ENCODE data around the gene SH2B3.

Gene SH2B3

GRCh38 chr12:111429828-111430432 lies 24.2 kb downstream of the SH2B3 start:
- no peak for DNase-seq

DNA sequence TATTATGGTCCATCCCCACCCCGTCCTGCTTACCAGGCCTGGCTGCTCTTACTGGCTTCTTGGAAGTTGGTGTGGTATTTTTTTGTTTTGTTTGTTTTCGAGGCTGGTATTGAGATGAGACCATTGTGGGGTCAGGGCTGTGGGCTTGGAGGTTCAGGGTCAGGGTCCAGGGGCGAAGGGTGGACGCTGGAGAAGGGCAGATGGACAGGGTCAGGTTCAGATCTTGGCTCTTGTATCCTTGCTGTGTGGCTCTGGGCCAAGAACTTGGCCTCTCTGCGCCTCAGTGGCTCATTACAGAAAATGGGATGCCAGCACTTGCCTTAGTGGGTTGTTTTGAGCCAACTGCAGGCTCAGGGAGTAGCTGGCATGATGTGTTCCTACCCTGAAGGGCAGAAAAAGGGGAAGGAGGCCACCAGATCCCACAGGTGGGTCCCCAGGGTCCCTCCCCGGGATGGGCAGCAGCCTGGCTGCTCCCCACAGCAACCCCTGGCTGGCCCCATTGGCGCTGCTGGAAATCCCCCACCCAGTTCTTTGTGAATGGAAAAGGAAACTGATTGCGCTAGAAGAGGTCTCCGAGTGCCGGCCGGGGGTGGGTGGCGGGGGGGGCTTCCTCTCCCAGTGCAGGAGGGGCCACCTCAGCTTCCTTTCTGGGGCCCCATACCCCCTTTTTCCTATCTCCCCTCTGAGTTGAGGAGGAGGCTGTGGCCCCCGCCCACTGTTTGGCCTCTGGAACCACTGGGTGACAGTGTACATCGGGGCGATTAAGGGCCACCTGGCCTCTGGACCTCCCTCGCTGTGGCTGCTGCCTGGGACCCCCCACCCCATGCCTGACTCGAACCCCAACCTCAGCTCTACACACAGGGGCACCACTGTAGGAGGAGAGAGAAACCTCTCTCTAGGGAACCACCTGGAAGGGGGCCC lies 25.0 kb downstream of the SH2B3 start:
- no peak for DNase-seq

GRCh38 chr12:111431772-111432171 lies 26.0 kb downstream of the SH2B3 start:
- no peak for DNase-seq

DNA sequence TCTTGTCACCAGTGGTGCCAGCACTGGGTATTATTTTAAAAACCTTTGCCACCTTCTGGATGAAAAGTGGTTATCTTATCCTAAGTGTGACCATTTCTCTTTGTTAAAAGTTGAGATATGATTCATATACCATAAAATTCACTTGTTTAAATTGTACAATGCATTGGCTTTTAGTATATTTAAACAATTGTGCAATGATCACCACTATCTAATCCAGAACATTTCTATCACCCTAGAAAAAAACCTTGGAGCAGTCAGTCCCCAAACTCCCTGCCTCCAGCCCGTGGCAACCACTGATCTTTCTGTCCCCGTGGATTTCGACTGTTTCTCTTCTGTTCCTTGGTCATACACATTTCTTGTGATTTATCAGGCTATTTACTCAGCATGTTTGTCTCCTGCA lies 28.3 kb downstream of the SH2B3 start:
- no peak for DNase-seq

DNA sequence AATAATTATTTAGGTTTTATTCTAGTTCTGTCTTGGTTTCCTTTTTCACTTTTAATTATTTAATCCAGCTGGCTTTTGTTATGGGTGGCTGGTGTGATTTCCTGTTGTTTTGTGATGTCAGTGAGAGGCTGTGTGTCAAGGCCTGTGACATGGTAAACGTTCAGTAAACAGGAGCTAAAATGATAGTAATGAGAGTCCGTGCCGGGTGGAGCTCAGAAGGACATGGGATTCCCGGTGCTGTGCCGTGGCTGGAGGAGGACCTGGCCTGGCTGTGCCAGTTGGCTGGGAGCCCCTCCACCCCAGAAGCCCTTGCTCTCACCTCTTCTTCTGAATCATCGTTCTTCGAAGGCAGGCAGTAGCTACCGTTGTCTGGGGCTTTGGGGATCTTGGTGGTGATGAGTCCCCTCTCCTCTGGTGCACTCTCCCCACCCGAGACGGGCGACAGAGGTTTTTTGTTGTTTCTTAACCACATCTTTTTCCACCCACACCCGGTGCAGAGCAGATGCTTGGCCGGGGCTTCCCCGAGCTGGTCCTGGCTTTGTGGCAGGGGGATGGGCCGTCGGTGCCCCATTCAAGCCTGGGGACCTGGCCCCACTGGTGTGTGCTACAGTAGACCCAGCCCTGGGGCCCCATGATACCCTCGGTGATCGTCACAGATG lies 29.1 kb downstream of the SH2B3 start:
- no peak for DNase-seq

DNA sequence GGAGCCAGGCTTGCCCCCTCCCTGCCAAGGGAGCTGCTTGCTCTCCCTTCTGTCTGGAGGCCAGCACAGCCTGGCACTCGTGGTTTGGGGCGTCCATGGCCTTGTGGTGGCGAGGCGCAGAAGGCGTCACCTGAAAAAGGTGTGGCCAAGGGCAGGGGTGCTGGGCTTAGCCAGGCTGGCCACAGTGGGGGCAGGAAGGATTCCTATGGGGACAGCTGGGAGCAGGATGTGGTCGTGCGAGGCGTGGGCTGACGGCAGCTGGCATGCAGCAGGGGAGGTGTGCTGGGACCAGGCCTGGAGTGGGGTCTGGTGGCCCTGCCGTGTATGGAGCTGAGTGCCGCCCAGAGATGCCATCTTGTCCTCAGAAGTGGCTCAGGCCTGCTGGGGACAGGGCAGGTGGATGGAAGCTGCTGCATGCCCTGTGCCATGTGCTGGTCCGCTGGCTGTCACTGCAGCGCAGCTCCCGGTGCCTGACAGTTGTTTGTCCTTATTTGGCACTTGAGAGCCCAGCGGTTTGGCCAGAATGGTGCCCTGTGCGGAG lies 30.0 kb downstream of the SH2B3 start:
- DNase-seq: no peak

GRCh38 chr12:111436266-111436665 lies 30.5 kb downstream of the SH2B3 start:
- DNase-seq: no peak

- no peak for DNase-seq
These were observed 31.1 kb downstream of the SH2B3 start for GRCh38 chr12:111436811-111437210.

GRCh38 chr12:111437816-111438454 lies 32.2 kb downstream of the SH2B3 start:
- DNase-seq: no peak

GRCh38 chr12:111438481-111438880 lies 32.8 kb downstream of the SH2B3 start:
- DNase-seq: no peak

DNA sequence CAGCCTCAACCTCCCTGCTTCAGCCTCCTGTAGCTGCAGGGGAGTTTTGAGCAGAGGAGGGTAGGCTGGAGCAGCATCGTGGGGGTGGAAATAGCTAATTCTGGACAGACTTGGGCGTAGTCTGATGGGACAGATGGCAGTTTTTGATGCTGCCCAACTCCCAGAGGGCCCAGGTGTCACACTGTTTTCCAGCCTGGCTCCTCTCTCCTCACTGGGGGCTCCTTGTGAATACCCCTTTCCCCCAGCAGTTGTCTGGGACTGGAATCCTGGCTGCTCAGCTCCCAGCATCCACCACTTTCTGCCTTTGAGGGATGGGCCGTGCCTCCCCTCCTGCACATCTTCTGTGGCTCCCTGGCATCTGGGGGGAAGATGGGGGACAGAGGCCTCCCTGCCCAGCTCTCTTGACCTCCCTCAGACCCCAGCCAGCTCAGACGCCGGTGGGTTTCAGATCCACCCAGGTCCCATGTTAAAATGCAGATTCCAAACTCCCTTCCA lies 34.0 kb downstream of the SH2B3 start:
- DNase-seq: no peak

DNA sequence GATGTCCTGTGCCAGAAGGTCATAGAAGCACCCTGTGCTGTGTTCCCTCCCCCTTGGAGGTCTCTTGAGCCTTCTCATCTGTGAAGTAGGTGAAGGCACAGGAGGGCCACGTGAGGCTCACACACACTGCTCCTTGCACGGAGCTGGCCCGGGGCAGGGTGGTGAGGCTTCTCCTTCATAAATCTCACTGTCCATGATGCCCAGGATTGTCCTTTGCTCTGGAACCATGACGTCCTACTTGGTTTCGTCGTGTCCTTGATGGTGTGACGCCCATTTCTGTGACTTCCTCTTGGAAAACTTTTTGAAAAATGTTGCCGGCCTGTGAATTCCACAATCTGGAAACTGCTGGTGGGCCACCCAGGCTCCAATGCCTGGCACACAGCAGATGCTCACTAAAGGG lies 34.4 kb downstream of the SH2B3 start:
- DNase-seq: no peak

DNA sequence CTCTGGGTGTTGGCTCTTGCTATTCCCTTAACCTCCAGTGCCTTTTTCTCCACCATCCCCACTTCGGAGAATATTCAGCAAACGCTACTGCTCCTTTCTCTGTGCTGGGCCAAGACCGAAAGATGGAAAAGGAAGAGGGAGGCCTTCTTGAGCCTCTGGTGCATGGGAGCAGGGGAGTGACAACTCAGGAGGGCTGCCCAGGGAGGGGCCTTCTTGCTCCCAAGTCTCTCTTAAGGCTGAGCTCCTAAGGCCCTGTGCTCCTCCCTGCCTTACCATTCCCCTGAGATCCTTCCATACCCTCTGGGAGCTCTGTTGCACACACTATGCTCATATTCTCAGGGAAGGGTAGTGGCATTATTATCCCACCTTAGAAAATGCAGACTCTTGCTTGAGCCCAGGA lies 34.9 kb downstream of the SH2B3 start:
- no peak for DNase-seq

DNA sequence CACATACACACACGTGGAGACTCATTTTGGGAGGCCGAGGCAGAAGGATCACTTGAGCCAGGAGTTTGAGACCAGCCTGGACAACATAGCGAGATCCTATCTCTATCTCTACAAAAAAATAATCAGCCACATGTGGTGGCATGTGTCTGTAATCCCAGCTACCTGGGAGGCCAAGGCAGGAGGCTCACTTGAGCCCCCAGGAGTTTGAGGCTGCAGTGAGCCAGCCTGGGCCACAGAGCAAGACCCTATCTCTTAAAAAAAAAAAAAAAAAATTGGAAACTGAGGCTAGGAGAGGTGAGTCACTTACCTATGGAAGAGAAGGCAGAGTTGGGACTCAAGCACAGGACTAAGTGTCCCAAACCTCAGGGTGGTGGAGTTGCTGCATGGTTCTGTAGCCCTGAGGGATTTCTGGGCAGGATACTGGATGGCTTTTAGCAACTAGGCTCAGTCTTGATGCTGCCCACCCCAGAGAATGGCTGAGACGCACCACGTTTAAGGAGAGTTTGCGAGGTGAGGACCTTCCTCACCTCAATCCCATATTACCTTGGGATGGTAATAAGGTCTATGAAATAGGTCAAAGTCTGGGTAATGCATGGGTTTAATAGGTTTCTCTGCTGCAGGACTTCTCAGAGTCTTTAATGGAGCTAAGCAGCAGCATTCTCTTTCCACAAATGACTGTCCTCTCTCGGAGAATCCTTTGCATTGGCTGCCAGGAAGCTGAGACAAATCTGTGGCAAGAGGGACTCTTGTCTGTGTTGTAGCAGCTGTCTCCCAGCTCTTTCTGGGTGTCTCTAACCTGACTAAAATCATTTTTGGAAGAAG lies 35.6 kb downstream of the SH2B3 start:
- DNase-seq: no peak

- DNase-seq: no peak
These were observed 36.8 kb downstream of the SH2B3 start for GRCh38 chr12:111442301-111443045.

DNA sequence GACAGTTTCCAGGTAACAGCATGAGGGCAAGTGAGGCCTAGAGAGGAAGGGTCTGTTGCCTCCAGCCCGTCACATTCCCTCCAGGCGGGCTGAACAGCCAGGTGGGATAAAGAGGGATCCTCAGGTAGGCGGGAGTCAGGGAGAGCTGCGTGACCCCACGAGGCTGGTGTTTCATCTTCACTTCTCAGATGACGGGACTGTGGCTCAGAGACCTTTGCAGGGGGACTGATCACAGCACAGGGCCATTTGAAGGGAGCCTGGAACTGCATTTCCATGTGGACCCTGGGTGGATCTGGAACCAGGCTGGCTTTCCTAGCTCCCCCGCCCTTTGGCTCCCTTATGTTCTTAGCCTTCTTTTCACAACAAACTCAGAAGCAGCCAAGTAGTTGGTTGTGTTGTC lies 37.4 kb downstream of the SH2B3 start:
- DNase-seq: no peak

DNA sequence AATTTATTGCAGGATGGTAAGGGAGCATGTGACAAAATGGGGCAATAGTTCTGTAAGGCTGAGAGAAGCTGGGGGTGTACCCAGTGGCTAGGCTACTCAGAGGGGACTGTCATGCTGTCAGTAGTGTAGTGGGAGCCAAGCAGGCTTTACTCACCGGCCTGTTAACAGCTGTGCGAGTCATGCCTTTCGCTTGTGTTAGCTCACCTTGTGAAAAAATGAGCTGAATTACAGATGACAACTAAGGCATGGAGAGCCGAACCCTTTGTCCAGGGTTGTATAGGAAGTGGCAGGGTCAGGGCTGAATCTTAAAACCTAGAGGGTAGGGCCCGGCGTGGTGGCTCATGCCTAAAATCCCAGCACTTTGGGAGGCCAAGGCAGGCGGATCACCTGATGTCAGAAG lies 37.9 kb downstream of the SH2B3 start:
- no peak for DNase-seq

DNA sequence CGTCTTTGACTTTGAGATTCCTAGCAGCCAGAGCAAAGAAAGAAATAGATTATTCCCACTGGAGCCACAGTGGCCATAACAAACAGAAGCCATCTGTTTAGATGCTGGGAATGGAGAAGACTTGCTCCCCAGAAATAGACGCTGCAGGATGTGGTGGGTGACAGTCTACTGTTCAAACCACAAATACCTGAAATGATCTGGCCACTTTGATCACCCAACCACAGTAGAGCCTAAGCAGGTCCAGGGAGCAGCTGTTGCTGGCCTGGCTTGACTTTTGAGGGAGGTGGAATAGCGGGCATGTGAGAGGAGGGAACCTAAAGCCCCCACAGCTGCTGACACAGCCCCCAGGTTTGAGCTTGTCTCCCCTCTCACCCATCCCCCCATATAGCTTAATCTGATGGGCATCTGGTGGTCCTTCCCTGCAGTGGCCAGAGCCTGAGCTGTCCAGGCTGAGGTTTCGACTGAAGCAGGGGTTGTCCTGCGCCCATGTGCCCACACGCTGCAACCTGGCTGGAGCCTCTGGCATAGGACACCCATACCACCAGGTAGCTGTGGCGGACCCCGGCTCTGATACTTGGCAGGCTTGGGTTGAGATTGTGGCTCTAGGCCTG lies 38.7 kb downstream of the SH2B3 start:
- DNase-seq: no peak

GRCh38 chr12:111444925-111445725 lies 39.4 kb downstream of the SH2B3 start:
- no peak for DNase-seq
